Activated CD4-positive, alpha-beta memory T cell treated with anti-CD3 and anti-CD28 coated beads for 36 hours (primary cell): ENCODE data around the gene EVI5. TPM values are rescaled to one million over a fixed set of nuclear protein-coding genes. Genes with fewer than 3 reads are reported as not detected.

Source experiments
- CTCF ChIA-PET: fragments of 350-600 bp; sonication (Branson Sonifier 250); formaldehyde crosslinking; loops from one replicate; lab custom pipeline; 2021; ENCODE audit warnings: antibody characterized with exemption, inconsistent platforms; lab: Charles Lee
- POLR2A ChIA-PET: fragments of 350-600 bp; sonication (Branson Sonifier 250); formaldehyde crosslinking; loops from one replicate; lab custom pipeline; 2021; ENCODE audit warnings: antibody characterized with exemption; lab: Charles Lee
- DNase-seq: peaks from one replicate; pipeline ENCODE4 v3.0.0-alpha.2; 2020
- H3K27ac Mint-ChIP-seq: one replicate; pipeline ENCODE4 v1.8.0; 2021; ENCODE audit warnings: mixed read lengths
- H3K27me3 Mint-ChIP-seq: one replicate; pipeline ENCODE4 v1.8.0; 2021; ENCODE audit warnings: mixed read lengths
- H3K36me3 Mint-ChIP-seq: one replicate; pipeline ENCODE4 v1.8.0; 2021; ENCODE audit warnings: mixed read lengths
- H3K4me1 Mint-ChIP-seq: one replicate; pipeline ENCODE4 v1.8.0; 2021; ENCODE audit warnings: low read depth, mixed read lengths
- H3K4me3 Mint-ChIP-seq: one replicate; pipeline ENCODE4 v1.8.0; 2021; ENCODE audit warnings: mild to moderate bottlenecking, mixed read lengths
- H3K9me3 Mint-ChIP-seq: one replicate; pipeline ENCODE4 v1.8.0; 2021; ENCODE audit warnings: mixed read lengths
- intact Hi-C: fragments of 100-400 bp; cut with micrococcal nuclease; formaldehyde crosslinking; loops from one replicate; pipeline ENCODE4 v1.15.1; 2023
- total RNA-seq, 2 experiments: library from RNA; stranded (reverse); gene quantifications; one replicate each; pipeline ENCODE4 v1.2.3, GENCODE V29; 2021

The EVI5 gene
- total RNA-seq, 2 experiments from 2014 or later = 36.0 to 37.2 TPM

- ChIA-PET CTCF (interaction anchor here (0.7 to 3.0 kb wide), 9 partner anchors 9 to 345 kb away, joined by 3 to 38 read pairs (median 6); no protein-coding TSS in a partner anchor), POLR2A (interaction anchor here (0.6 to 9.0 kb wide), 8 partner anchors 12 to 100 kb away, joined by 3 to 154 read pairs (median 23); no protein-coding TSS in a partner anchor)
- Mint-ChIP-seq H3K4me3 (peak overlapping the region; percentile 68), H3K9me3 (no peaks in the 10 kb centered on the region), H3K27me3 (no peaks in the 10 kb centered on the region), H3K36me3 (peaks cover 26% of the 10 kb centered on the region), H3K27ac (peak overlapping the region; percentile 87), H3K4me1 (peaks cover 27% of the 10 kb centered on the region)
- no peak for DNase-seq
- intact Hi-C loops = loop anchor here (2.0 to 10.0 kb wide), 7 partner anchors 16 to 1465 kb away; partner anchors contain the start of genes DIPK1A, RPL5 and ZNF644
Measured at GRCh38 chr1:92487078-92487605, 297.8 kb downstream of the EVI5 start.

- ChIA-PET POLR2A (interaction anchor here (0.6 to 9.0 kb wide), 12 partner anchors 11 to 346 kb away, joined by 3 to 154 read pairs (median 7); partner anchors contain the start of gene RPL5), CTCF (interaction anchor here (0.6 to 5.0 kb wide), 24 partner anchors 9 to 346 kb away, joined by 3 to 38 read pairs (median 4); partner anchors contain the start of genes GLMN and RPAP2)
- intact Hi-C loops = loop anchor here (1.0 to 10.0 kb wide), 8 partner anchors 16 to 1464 kb away; partner anchors contain the start of genes DIPK1A, RPL5 and ZNF644
- peak; percentile 88 for DNase-seq
- Mint-ChIP-seq H3K4me3 (peak within 1 kb of the TSS; percentile 90), H3K36me3 (peaks cover 33% of the 10 kb centered on the region), H3K9me3 (no peaks in the 10 kb centered on the region), H3K27me3 (no peaks in the 10 kb centered on the region), H3K27ac (peak within 1 kb of the TSS; percentile 98), H3K4me1 (peaks cover 28% of the 10 kb centered on the region)
Measured at GRCh38 chr1:92486251-92487077, 298.4 kb downstream of the EVI5 start, which contains the start of gene GFI1. Gene GFI1 (minus strand): TSS chr1:92486925. CDS start chr1:92483487, 3,438 bp downstream.

- peaks cover 40% of the 10 kb centered on the region for H3K36me3 Mint-ChIP-seq
- peaks cover 33% of the 10 kb centered on the region for H3K4me1 Mint-ChIP-seq
Measured at GRCh38 chr1:92485381-92486250, 299.3 kb downstream of the EVI5 start.

GRCh38 chr1:92484472-92485380 is 300.2 kb downstream of the EVI5 start:
- H3K9me3 Mint-ChIP-seq = no peaks in the 10 kb centered on the region
- CTCF ChIA-PET = interaction anchor here (0.6 to 5.0 kb wide), 28 partner anchors 9 to 257 kb away, joined by 3 to 38 read pairs (median 4); partner anchors contain the start of genes GLMN and RPAP2
- peaks cover 38% of the 10 kb centered on the region for H3K4me1 Mint-ChIP-seq
- peaks cover 46% of the 10 kb centered on the region for H3K36me3 Mint-ChIP-seq
- DNase-seq = peak; percentile 74
- intact Hi-C loops = loop anchor here (1.0 to 10.0 kb wide), 6 partner anchors 100 to 1462 kb away; partner anchors contain the start of genes DIPK1A, RPL5 and ZNF644
- no peaks in the 10 kb centered on the region for H3K27me3 Mint-ChIP-seq
- peak overlapping the region; percentile 98 for H3K27ac Mint-ChIP-seq
- H3K4me3 Mint-ChIP-seq = peak overlapping the region; percentile 90
- POLR2A ChIA-PET = interaction anchor here (0.8 to 9.0 kb wide), 22 partner anchors 10 to 347 kb away, joined by 3 to 154 read pairs (median 4); partner anchors contain the start of genes GLMN, RPAP2 and RPL5

More at GRCh38 chr1:92485381-92486250, 299.3 kb downstream of the EVI5 start:
- Mint-ChIP-seq H3K27me3 (no peaks in the 10 kb centered on the region), H3K27ac (peak overlapping the region; percentile 98), H3K4me3 (peak overlapping the region; percentile 90), H3K9me3 (no peaks in the 10 kb centered on the region)
- DNase-seq = peak; percentile 93
- POLR2A ChIA-PET = interaction anchor here (0.8 to 9.0 kb wide), 20 partner anchors 10 to 346 kb away, joined by 3 to 154 read pairs (median 4); partner anchors contain the start of genes GLMN, RPAP2 and RPL5
- intact Hi-C loops = loop anchor here (1.0 to 10.0 kb wide), 9 partner anchors 17 to 1463 kb away; partner anchors contain the start of genes DIPK1A, RPL5 and ZNF644
- CTCF ChIA-PET = interaction anchor here (0.6 to 5.0 kb wide), 30 partner anchors 10 to 347 kb away, joined by 3 to 38 read pairs (median 4); partner anchors contain the start of genes GLMN and RPAP2

- H3K27me3 Mint-ChIP-seq = no peaks in the 10 kb centered on the region
- peak; percentile 82 for DNase-seq
- H3K9me3 Mint-ChIP-seq = no peaks in the 10 kb centered on the region
- ChIA-PET CTCF (interaction anchor here (0.6 to 5.0 kb wide), 8 partner anchors 10 to 258 kb away, joined by 3 to 33 read pairs (median 6); no protein-coding TSS in a partner anchor), POLR2A (interaction anchor here (0.6 to 9.0 kb wide), 16 partner anchors 9 to 348 kb away, joined by 3 to 154 read pairs (median 4); partner anchors contain the start of gene RPL5)
- intact Hi-C loops = loop anchor here (1.0 to 10.0 kb wide), 4 partner anchors 10 to 679 kb away; partner anchors contain the start of gene RPL5
- H3K4me3 Mint-ChIP-seq = peak overlapping the region; percentile 90
- peaks cover 55% of the 10 kb centered on the region for H3K36me3 Mint-ChIP-seq
- peaks cover 38% of the 10 kb centered on the region for H3K4me1 Mint-ChIP-seq
- H3K27ac Mint-ChIP-seq = peak overlapping the region; percentile 98
Measured at GRCh38 chr1:92483610-92484471, 301.1 kb downstream of the EVI5 start.

- CTCF ChIA-PET = interaction anchor here (0.6 to 5.0 kb wide), 13 partner anchors 9 to 259 kb away, joined by 3 to 33 read pairs (median 3); no protein-coding TSS in a partner anchor
- intact Hi-C loops = loop anchor here (1.0 to 10.0 kb wide), 4 partner anchors 9 to 678 kb away; partner anchors contain the start of gene RPL5
- Mint-ChIP-seq H3K27ac (peak overlapping the region; percentile 98), H3K9me3 (no peaks in the 10 kb centered on the region), H3K4me3 (peak overlapping the region; percentile 90), H3K36me3 (peaks cover 64% of the 10 kb centered on the region), H3K4me1 (peaks cover 38% of the 10 kb centered on the region), H3K27me3 (no peaks in the 10 kb centered on the region)
- POLR2A ChIA-PET = interaction anchor here (0.6 to 9.0 kb wide), 11 partner anchors 8 to 349 kb away, joined by 3 to 154 read pairs (median 7); partner anchors contain the start of gene RPL5
- peak; percentile 54 for DNase-seq
Measured at GRCh38 chr1:92482665-92483609, 302.0 kb downstream of the EVI5 start.

GRCh38 chr1:92481971-92482664 is 302.8 kb downstream of the EVI5 start:
- peaks cover 69% of the 10 kb centered on the region for H3K36me3 Mint-ChIP-seq
- intact Hi-C loops = loop anchor here (10.0 kb wide), 3 partner anchors 353 to 677 kb away; partner anchors contain the start of gene RPL5
- ChIA-PET CTCF (interaction anchor here (0.8 to 5.0 kb wide), 8 partner anchors 8 to 192 kb away, joined by 3 to 33 read pairs (median 4); no protein-coding TSS in a partner anchor), POLR2A (interaction anchor here (1.2 to 9.0 kb wide), 7 partner anchors 7 to 105 kb away, joined by 3 to 154 read pairs (median 35); no protein-coding TSS in a partner anchor)
- no peaks in the 10 kb centered on the region for H3K9me3 Mint-ChIP-seq
- no peaks in the 10 kb centered on the region for H3K27me3 Mint-ChIP-seq
- peaks cover 46% of the 10 kb centered on the region for H3K4me1 Mint-ChIP-seq
- no peak for DNase-seq
- H3K4me3 Mint-ChIP-seq = peak overlapping the region; percentile 90
- H3K27ac Mint-ChIP-seq = peak overlapping the region; percentile 98

- intact Hi-C loops = loop anchor here (10.0 kb wide), 3 partner anchors 353 to 677 kb away; partner anchors contain the start of gene RPL5
- no peak for DNase-seq
- Mint-ChIP-seq H3K27ac (peak overlapping the region; percentile 98), H3K36me3 (peaks cover 72% of the 10 kb centered on the region), H3K4me3 (peak overlapping the region; percentile 90), H3K9me3 (no peaks in the 10 kb centered on the region), H3K4me1 (peaks cover 52% of the 10 kb centered on the region), H3K27me3 (no peaks in the 10 kb centered on the region)
- ChIA-PET CTCF (interaction anchor here (0.6 to 5.0 kb wide), 5 partner anchors 7 to 171 kb away, joined by 3 to 33 read pairs (median 7); no protein-coding TSS in a partner anchor), POLR2A (interaction anchor here (6.5 to 9.0 kb wide), 3 partner anchors 57 to 106 kb away, joined by 35 to 154 read pairs (median 105); no protein-coding TSS in a partner anchor)
Measured at GRCh38 chr1:92481599-92481925, 303.3 kb downstream of the EVI5 start.
